OCI-LY7 (cell line): ENCODE data around the gene SAP30L.

ENCODE experiments used
- CTCF ChIP-seq: fragments of 200-600 bp; sonication (generic); conservative IDR thresholded peaks from 2 replicates; pipeline ENCODE4 v1.5.1; 2014; ENCODE audit warnings: mild to moderate bottlenecking, antibody characterized with exemption, low read length, moderate library complexity, mixed read lengths
- EZH2phosphoT487 ChIP-seq: fragments of 200-600 bp; sonication (generic); IDR thresholded peaks from 2 replicates; pipeline ENCODE4 v1.6.1; 2018; ENCODE audit warnings: low read depth, borderline replicate concordance, mild to moderate bottlenecking, mixed run types, antibody characterized with exemption, low read length, moderate library complexity, mixed read lengths

GRCh38 chr5:154477382-154478223 lies 31.8 kb downstream of the SAP30L start:
- no peak for TF ChIP-seq CTCF
- TF ChIP-seq EZH2phosphoT487: no peak
